NCI-H446 treated with DMSO at 0.1 percent for 48 hours (cell line): Measurements from ENCODE around the gene AMER2.

Source experiments
- DNase-seq: peaks from one replicate; lab custom pipeline; 2025; lab: John Stamatoyannopoulos, UW

Gene AMER2

DNA sequence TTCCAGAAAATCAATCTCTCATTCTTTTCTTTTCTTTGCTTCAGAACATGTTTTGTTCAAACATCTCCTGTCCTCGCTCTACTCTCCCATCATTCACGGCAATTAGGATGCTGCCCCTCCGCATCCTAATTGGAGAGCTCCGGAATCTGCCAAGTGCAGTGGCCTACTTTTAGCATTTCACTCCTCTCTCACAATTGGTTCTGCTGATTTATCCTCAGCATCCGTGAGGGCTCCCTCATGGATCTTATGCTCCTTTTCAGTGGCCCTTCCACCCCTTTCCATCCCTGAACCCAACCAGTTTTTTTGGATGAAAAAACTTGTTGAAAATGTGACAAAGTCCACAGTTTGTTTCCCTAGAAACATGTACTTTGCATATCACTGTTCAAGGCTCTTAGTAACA, 22.4 kb downstream of the AMER2 start:
- DNase-seq = no peak

DNA sequence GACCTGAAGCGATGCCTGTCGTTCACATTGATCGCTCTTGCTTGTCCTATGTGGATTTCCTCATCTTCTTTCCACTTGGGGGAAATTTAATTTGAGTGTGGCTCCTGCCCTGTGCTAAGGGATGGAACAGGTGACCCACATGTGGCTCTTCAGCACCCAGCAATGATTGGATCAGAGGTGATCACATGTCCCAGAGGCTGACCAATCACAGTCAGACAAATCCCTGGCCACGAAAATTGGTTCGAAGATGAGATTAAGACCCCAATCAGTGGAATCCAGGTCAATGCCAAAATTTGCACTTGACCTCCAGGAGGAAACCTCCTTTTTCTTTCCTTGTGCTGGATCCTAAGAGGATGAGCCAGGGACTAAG, 23.7 kb downstream of the AMER2 start:
- DNase-seq = no peak

DNA sequence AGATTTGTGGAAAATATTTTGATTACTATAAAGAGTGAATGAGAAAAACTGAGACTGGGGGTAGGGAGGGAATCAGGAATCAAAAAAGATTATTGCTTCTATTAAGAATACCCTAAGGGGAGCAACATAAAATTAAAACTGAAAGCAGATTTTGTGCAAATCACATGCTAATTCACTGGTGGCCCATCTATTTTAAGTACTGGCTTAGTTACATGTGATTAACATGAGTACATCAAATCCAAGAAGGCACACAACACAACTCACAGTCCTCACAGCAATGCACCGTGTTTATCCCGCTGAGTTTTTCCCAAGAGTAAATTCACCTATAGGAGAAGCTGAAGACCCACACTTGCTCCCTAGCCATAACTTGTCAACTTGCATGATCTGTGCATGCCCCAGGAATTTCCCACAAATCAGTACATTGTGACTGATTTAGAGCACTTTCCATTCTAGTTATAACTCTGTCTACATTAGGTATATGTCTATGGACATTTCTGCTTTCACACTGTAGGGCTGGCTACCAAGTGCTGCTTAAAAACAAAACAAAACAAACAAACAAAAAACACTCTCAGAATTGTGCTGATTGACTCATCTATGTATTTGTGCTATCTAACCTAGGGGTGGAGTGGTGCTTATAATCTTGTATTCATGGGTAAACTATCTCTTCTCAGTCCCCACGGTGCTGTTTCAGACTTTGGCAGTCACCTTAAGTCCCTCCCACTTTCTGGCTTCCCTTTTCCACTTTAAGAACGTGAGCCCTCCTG, 24.3 kb downstream of the AMER2 start:
- DNase-seq = no peak

DNA sequence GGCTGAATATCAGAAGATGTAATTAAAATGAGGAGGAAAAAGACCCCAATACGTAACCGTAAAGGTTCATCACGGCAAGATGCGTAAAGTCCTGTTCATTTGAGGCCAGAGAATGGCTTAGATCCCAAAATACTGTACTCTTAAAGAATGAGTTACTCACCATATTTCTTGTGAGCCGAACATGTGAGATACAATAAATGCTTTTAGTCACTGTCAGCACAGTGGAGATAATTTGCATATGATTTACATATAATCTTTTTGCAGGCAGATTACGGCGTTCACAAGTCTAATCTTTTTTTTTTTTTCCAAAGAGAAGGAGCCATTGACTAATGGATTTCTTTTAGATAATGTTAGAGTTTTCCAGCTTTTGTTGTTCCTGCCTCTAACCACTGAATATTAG, 28.4 kb downstream of the AMER2 start:
- no peak for DNase-seq

DNA sequence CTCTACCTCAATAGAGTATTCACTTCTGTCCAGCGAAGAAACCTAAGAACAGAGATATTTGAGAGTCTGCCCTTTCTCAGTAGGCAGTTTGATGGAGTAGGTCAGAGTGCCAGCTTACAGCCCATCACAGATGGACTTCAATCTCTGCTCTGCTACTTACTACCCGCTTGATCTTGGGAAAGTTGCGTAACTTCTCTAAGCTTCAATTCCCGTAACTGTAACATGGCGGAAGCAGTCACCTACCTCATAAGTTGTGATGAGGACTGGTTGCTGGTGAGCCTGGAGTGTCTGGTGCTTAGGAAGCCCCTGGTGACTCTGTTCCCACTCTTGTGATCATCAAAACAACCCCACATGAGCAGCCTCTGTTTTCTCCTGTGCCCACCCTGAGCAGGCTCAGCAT, 31.0 kb downstream of the AMER2 start:
- DNase-seq = no peak

DNA sequence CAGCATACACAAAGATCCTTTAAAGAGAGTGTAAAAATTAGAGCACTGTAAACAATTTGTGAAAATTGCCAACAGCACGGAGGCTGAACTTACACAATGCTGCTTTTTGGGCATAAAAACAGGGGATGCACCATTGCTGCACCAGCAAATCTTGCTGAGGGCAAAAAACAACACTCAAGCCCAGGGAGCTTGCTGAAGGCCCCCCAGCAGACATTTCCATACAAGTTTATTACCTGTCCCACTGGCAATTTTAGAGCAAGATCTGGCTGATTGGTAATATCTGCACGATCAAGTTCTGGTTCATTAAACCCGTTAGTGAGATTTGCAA, 34.3 kb downstream of the AMER2 start:
- DNase-seq = no peak

DNA sequence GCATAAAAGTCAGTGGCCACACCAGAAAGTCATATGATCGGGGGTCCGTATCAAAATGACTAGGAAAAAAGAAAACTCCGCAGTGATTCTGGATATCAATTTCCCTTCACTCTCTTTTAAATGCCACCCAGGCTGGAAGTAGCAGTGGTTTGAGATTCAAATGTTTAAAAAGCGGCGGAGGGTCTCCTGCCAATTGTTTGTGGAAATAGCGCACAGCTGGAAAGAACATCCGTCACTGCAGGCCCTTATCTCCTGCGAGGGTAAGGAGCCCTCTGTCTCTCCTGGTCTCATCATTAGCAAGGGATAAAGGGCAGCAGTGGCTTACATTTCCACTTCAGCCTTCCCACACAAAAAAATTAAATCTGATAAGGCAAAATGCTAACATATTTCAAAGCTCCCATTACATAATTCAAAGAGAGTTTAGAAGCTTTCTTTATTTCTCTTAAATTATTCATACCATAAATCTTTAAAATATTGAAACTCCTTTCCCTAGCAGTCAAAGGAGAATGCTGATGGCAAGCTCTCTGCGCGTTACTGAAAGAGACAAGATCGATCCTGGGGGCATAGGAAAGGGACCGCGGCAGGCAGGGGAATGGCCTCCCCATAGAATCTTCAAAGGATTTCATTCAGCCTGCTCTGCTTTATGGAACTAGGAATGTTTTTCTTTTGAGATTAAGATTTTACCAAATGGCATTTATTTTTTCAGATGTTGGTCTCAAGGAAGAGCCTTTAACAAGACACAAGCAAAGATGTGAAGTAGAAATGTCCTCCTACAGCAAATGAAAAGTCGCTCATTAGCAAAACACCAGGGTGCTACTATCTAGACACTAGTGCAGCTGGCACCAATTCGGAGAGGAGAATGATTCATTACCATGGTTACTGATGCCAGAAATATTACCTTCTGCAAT, 35.0 kb downstream of the AMER2 start:
- peak; percentile 50 for DNase-seq

DNA sequence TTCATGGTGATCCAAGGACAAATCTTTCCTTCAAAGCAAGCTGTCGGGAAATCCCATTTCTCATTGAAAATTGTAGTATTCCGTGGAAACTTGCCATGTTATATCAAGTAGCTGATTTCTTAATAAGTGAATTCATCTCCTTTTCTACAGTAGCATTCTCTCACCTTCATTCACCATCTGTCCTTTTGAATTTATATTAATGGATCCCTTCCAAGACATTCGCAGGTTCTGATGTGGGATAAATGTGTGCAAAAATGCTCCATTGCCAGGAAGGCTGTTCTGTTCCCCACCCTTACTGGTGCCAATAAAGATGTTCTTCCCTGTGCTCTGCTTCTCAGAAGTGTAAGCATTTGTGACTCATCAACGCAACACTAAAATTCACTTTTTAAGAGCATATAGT, 36.2 kb downstream of the AMER2 start:
- peak; percentile 67 for DNase-seq

DNA sequence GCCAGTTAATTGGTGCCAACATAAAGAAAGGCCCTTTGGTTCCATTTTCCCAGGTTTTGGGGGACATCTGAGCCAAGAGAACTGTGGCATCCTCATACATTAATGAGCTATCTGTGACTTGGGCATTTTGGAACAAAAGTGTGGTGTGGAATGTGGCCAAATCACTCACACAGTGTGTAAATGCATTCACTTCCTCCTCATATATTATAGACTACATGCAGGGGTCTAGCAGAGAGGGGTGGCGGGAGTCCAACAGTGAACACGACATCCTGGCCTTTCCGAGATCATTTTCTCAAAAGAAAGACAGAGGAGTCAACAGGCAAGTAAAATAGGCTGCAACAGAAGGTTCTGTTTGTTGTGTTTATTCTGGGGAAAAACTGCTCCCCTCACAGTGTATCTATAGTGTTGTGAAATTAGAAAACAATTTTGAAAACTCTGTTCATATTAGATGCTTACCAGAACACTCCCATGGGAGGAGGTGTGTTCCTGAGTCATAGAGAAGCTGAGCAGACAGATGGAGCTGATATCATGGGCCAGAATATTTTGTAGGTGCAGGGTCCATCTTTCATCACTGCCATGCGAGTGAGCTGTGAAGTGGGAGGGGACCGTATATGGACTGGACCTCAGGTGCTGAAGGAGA, 39.2 kb downstream of the AMER2 start:
- peak; percentile 58 for DNase-seq

DNA sequence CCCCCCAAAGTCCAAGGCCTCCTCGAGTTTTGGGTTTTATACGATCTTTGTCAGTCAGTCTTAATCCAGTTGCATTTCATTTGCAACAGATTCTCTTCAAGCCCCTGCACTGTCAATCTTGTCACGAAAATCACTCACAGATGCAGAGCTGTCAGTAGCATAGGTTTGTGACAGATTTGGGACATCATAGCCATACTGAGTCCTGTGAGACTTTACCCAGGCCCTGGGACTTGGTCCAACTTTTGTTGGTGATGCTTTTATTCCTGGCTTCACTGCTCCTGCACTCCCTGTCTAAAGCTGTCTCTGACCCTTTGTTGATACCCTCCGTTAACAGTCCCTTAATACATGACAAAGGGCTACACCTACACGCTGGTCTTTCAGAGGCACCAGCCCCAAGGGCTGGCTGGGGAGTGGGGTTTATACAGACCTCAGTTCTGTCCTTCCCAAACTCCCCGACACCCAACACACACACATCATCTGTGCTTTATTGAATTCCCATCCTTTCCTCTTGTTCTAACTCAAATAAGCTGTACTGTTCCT, 40.1 kb downstream of the AMER2 start:
- DNase-seq = no peak

DNA sequence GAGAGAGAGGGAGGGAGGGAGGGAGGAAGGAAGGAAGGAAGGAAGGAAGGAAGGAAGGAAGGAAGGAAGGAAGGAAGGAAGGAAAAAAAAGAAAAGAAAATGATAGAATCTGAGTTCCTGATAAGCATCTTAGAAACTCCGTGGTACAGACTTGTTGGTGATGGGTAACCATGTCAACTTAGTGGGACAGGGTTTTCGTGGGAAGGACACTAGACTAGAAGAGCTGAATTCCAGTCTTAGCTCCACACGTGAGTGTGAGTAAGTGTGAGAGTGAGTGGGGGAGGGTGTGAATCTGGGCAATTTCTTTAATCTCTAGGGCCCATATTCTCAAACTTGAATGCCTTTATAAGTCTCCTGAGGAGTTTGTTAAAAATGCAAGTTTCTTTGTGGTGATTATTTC, 41.1 kb downstream of the AMER2 start:
- DNase-seq = no peak

DNA sequence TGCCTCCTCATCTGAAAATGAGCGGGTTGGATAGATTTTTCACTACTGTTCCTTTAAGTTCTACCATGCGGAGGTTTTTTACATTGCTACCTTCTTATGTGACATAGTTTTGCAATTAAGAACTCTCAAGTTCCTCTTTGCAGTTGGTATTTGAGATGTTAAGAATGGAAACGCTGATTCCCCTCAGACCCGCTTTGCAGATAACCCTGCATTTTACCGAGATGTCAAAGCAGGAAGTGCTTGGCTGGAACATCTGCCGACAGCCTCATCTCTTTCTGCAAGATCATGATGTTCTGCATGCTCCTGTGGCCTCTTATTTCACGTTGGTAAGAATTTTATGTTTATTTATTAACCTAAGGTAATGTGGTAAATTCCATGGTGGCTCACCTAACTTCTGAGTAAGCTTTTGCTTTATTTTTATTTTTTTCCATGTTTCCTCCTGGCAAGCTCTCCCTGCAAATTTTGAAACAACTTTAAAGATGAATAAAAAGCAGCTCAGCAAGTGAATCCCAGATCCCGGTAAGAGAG, 53.6 kb downstream of the AMER2 start:
- no peak for DNase-seq

DNA sequence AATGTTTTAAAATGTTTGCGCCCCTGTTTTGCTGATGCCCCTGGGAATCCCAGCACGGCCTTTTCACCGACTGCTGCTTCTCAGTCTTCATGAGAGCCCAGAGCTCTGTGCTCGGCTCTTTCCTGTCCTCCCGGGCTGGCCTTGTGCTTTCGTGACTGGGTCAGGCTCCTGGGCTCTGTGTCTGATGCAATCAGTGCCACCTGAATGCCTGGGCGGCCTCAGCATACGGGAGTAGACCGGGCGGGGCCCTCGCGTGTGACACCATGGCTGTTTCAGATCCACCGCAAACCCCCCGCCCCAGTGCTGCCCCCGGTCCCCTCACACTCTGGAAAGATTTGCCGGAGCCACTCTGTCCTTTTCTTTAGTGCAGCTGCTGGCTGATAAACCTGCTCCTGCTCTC, 54.8 kb downstream of the AMER2 start:
- DNase-seq = no peak

DNA sequence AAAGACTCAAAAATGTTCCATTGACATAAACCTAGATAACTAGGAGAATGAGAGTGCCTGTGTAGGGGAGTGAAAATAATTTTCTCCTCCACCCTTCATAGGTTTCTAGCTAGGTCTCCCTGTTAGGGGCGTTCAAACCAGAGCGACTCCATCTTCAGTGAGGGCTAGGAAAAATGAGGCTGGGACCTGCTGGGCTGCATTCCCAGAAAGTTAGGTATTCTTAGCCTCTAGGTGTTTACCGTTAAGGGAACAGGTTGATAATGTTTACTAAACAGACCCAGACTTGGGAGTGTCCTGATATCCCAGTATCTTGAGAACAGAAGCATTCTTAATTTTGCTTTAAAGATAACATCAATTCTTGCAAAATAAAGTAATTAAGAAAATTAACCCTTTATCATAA, 56.0 kb downstream of the AMER2 start:
- DNase-seq = no peak

DNA sequence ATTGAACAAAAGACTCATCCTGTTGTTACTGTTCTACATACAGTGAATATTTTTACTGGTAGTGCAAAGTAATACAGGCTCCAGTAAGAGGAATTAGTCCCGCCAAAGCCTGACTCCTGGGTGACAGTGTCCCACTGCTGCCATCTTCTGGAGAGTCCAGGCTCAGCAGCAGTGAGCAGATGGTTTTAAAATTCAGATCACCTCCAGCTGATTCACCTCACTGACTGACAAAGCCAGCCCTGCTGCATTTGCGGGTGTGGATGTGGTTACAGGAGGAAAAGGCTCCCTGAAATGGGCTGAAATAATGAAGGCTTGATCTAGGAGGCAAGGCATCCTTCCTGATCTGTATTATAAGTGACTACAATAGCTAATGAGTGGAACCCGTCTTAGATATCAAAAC, 57.9 kb downstream of the AMER2 start:
- DNase-seq = peak; percentile 35

DNA sequence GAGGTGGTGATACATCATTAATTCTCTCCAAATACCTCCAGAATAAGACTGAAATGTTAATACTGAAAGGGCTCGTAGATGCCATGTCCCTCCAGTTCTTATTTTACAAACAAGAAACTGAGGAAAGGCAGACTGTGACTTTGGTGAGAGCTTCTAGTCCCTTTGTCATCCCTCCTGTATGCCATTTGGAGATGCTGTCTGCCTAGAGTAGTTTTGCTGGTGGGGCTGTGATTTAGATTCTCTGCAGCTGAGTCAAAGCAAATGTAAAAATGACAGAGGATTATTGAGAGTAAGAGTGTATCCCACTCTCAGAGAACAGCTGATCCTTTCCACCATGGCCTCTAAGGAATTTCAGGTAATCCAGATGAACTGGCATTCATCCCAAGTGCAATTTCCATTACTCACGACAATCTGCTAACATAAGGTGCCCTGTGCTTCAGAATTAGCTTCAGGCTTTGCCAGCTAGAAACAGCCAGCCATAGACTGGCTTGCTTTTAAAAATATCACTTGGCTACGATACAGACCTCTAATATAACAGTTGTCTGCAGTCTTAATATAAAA, 59.3 kb downstream of the AMER2 start:
- no peak for DNase-seq
